ENCODE results near the gene CAPN15. TPM values are rescaled to one million over a fixed set of nuclear protein-coding genes. Genes with fewer than 3 reads are reported as not detected.

The CAPN15 gene
- total RNA-seq, 1 donor from 2014 or later: 10.3 TPM

GRCh38 chr16:561957-562938 is 34.7 kb downstream of the CAPN15 start:
- DNase-seq: no peak

- DNase-seq: no peak
Observed at GRCh38 chr16:563072-563644, 35.6 kb downstream of the CAPN15 start.

- DNase-seq: no peak
Observed at GRCh38 chr16:564690-565418, 37.3 kb downstream of the CAPN15 start.

GRCh38 chr16:565419-566330 is 38.2 kb downstream of the CAPN15 start:
- DNase-seq: no peak

GRCh38 chr16:566475-567372 is 39.2 kb downstream of the CAPN15 start, which contains the start of gene NHLRC4:
Gene NHLRC4 (plus strand): TSS chr16:567005. CDS start chr16:568048, 1,043 bp downstream.
- no peak for DNase-seq

- DNase-seq: no peak
Observed at GRCh38 chr16:567373-568256, 40.1 kb downstream of the CAPN15 start.

GRCh38 chr16:568401-569258 is 41.1 kb downstream of the CAPN15 start:
- DNase-seq: no peak

GRCh38 chr16:569445-570254 is 42.1 kb downstream of the CAPN15 start, which contains the start of gene PIGQ:
Gene PIGQ (plus strand): TSS chr16:569968. CDS start chr16:574075, 4,107 bp downstream.
- DNase-seq: peak; percentile 57

- no peak for DNase-seq
Observed at GRCh38 chr16:572865-573650, 45.5 kb downstream of the CAPN15 start.

- DNase-seq: no peak
Observed at GRCh38 chr16:574021-574760, 46.7 kb downstream of the CAPN15 start.

- DNase-seq: no peak
Observed at GRCh38 chr16:575354-576196, 48.1 kb downstream of the CAPN15 start.

GRCh38 chr16:576197-576822 is 48.8 kb downstream of the CAPN15 start:
- DNase-seq: no peak

GRCh38 chr16:576823-577201 is 49.3 kb downstream of the CAPN15 start:
- no peak for DNase-seq

GRCh38 chr16:577796-578195 is 50.3 kb downstream of the CAPN15 start:
- DNase-seq: no peak

Data from occipital lobe (tissue), 2 donors.